DND-41 (cell line): Measurements from ENCODE around the gene ABCA3.

ENCODE experiments used
- ATAC-seq: fragments of 200-7000 bp; cut with Tn5 transposase; 3 replicates; pipeline ENCODE4 v1.9.1; 2021; ENCODE audit warnings: low read depth; ENCODE audit not compliant: insufficient read depth
- DNase-seq: peaks from one replicate; pipeline ENCODE4 v3.0.0-alpha.2; 2020
- H2AFZ ChIP-seq: 2 replicates; pipeline ENCODE4 v1.6.0; 2012; ENCODE audit warnings: low read depth, low read length
- H3K27ac ChIP-seq: 2 replicates; pipeline ENCODE4 v1.5.1; 2012; ENCODE audit warnings: low read length, inconsistent platforms
- H3K27me3 ChIP-seq: fragments of 200-600 bp; sonication (generic); 2 replicates; pipeline ENCODE4 v1.6.0; 2012; ENCODE audit warnings: low read length, mild to moderate bottlenecking, inconsistent platforms; ENCODE audit not compliant: insufficient read depth, poor library complexity
- H3K36me3 ChIP-seq: 2 replicates; pipeline ENCODE4 v1.5.1; 2012; ENCODE audit warnings: low read length, inconsistent platforms; ENCODE audit not compliant: insufficient read depth
- H3K4me1 ChIP-seq: 2 replicates; pipeline ENCODE4 v1.5.1; 2012; ENCODE audit warnings: mild to moderate bottlenecking, low read length; ENCODE audit not compliant: insufficient read depth
- H3K4me2 ChIP-seq: 2 replicates; pipeline ENCODE4 v1.6.0; 2012; ENCODE audit warnings: mild to moderate bottlenecking, moderate library complexity, low read length, inconsistent platforms; ENCODE audit not compliant: insufficient read depth
- H3K4me3 ChIP-seq, 2 experiments: fragments of 200-600 bp in 1 of 2; shearing (Covaris generic) in 1 of 2; 2 replicates each; pipeline ENCODE4 v1.5.1; 2012 to 2016; ENCODE audit warnings: inconsistent platforms in 2 of 2, low read length in 2 of 2, mild to moderate bottlenecking in 2 of 2, low read depth in 1 of 2, moderate library complexity in 1 of 2
- H3K79me2 ChIP-seq: 2 replicates; pipeline ENCODE4 v1.6.0; 2012; ENCODE audit warnings: low read length, inconsistent platforms; ENCODE audit not compliant: insufficient read depth
- H3K9ac ChIP-seq: 2 replicates; pipeline ENCODE4 v1.6.0; 2012; ENCODE audit warnings: low read depth, mild to moderate bottlenecking, inconsistent platforms, low read length, moderate library complexity
- H3K9me3 ChIP-seq: 2 replicates; pipeline ENCODE4 v1.5.1; 2012; ENCODE audit warnings: low read length, moderate library complexity, mild to moderate bottlenecking, inconsistent platforms; ENCODE audit not compliant: insufficient read depth, severe bottlenecking
- H4K20me1 ChIP-seq: 2 replicates; pipeline ENCODE4 v1.6.0; 2012; ENCODE audit warnings: low read length; ENCODE audit not compliant: insufficient read depth
- EZH2 ChIP-seq: IDR thresholded peaks from 3 replicates; pipeline ENCODE4 v1.6.1; 2012; ENCODE audit warnings: borderline replicate concordance, low read depth, mild to moderate bottlenecking, moderate library complexity, low read length, inconsistent platforms; ENCODE audit not compliant: severe bottlenecking
- TF ChIP-seq, protein P1 (sequence below): IDR thresholded peaks from 2 replicates; pipeline ENCODE4 v1.5.1; 2012; ENCODE audit warnings: borderline replicate concordance, low read length, moderate library complexity, mild to moderate bottlenecking; ENCODE audit not compliant: poor library complexity, severe bottlenecking; ENCODE audit errors: extremely low read depth

ABCA3 gene

DNA sequence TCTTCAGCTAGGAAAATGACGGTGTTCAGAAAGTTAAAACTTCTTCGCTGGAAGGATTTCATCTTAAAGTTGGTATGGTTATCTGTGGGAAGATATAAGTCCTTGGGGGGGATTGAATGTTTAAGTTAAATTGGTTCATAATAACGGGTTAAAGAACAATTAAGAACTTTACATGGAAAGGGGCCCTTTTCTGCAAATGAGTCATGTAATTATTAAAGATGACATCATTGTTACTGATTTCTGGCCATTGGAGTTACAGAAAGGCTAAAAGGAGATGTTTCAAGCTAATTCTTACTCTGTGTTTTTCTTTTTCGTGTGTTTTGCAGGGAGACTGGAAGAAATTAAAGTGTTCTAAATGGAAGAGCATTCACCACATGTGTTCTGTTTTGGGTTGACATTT is 20.6 kb upstream of the ABCA3 start:
- H3K79me2 ChIP-seq = no peaks in the 10 kb centered on the region
- H3K4me3 ChIP-seq = no peak overlapping the region
- TF ChIP-seq, protein P1, sequence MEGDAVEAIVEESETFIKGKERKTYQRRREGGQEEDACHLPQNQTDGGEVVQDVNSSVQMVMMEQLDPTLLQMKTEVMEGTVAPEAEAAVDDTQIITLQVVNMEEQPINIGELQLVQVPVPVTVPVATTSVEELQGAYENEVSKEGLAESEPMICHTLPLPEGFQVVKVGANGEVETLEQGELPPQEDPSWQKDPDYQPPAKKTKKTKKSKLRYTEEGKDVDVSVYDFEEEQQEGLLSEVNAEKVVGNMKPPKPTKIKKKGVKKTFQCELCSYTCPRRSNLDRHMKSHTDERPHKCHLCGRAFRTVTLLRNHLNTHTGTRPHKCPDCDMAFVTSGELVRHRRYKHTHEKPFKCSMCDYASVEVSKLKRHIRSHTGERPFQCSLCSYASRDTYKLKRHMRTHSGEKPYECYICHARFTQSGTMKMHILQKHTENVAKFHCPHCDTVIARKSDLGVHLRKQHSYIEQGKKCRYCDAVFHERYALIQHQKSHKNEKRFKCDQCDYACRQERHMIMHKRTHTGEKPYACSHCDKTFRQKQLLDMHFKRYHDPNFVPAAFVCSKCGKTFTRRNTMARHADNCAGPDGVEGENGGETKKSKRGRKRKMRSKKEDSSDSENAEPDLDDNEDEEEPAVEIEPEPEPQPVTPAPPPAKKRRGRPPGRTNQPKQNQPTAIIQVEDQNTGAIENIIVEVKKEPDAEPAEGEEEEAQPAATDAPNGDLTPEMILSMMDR = no peak
- no peak for TF ChIP-seq EZH2
- no peaks in the 10 kb centered on the region for H3K4me1 ChIP-seq
- ATAC-seq (no peak), DNase-seq (no peak)
- H4K20me1 ChIP-seq = no peaks in the 10 kb centered on the region
- no peak overlapping the region for H3K27ac ChIP-seq
- H3K9me3 ChIP-seq = no peaks in the 10 kb centered on the region
- no peak overlapping the region for H2AFZ ChIP-seq
- H3K27me3 ChIP-seq = no peaks in the 10 kb centered on the region
- no peak overlapping the region for H3K9ac ChIP-seq
- H3K4me2 ChIP-seq = no peak overlapping the region
- no peaks in the 10 kb centered on the region for H3K36me3 ChIP-seq

DNA sequence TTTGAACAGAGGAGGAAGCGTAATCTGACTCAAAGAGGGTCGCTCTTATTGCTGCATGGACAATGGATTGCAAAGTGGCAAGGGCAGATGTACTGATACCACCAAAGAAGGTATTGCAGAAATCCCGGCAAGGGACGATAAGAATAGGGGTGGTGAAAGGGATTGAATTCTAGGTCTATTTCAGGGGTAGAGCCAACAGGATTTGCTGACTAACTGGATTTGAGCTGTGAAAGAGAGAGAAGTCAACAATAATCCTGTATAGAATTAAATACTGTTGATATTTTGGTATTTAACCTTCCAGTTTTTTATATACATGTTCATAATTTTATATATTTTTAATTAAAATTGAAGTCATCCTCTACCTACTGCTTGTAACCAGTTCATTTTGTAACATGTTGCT is 19.4 kb upstream of the ABCA3 start:
- TF ChIP-seq EZH2 = no peak
- TF ChIP-seq, protein P1 = no peak
- Histone ChIP-seq H3K4me2 (no peak overlapping the region), H4K20me1 (no peaks in the 10 kb centered on the region), H3K79me2 (no peaks in the 10 kb centered on the region), H3K9me3 (no peaks in the 10 kb centered on the region), H3K4me1 (no peaks in the 10 kb centered on the region), H2AFZ (no peak overlapping the region), H3K36me3 (no peaks in the 10 kb centered on the region), H3K27ac (no peak overlapping the region), H3K9ac (no peak overlapping the region), H3K4me3 (no peak overlapping the region), H3K27me3 (no peaks in the 10 kb centered on the region)
- no peak for DNase-seq
- no peak for ATAC-seq

DNA sequence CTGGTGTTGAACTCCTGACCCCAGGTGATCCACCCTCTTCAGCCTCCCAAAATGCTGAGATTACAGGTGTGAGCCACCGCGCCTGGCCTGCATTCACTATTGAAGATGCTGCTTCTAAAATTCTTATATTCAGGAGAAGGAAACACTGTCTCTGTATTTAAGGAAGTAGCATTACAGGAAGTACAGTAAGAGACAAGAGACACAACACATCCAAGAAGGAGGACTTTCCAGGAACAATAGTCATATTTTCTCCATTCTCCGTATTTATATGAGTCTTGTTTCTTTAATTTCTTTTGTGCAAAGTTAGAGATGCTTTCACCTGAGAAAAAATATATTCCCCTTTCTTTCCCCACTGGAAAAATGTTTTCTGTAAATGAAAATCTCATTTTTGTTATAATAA is 18.3 kb upstream of the ABCA3 start:
- H3K9ac ChIP-seq = no peak overlapping the region
- H3K4me1 ChIP-seq = no peaks in the 10 kb centered on the region
- DNase-seq (no peak), ATAC-seq (no peak)
- no peaks in the 10 kb centered on the region for H3K79me2 ChIP-seq
- no peaks in the 10 kb centered on the region for H3K27me3 ChIP-seq
- H3K36me3 ChIP-seq = no peaks in the 10 kb centered on the region
- no peak overlapping the region for H3K27ac ChIP-seq
- no peak overlapping the region for H2AFZ ChIP-seq
- TF ChIP-seq, protein P1 = no peak
- no peak for TF ChIP-seq EZH2
- no peak overlapping the region for H3K4me2 ChIP-seq
- no peaks in the 10 kb centered on the region for H4K20me1 ChIP-seq
- no peaks in the 10 kb centered on the region for H3K9me3 ChIP-seq
- H3K4me3 ChIP-seq = no peak overlapping the region

DNA sequence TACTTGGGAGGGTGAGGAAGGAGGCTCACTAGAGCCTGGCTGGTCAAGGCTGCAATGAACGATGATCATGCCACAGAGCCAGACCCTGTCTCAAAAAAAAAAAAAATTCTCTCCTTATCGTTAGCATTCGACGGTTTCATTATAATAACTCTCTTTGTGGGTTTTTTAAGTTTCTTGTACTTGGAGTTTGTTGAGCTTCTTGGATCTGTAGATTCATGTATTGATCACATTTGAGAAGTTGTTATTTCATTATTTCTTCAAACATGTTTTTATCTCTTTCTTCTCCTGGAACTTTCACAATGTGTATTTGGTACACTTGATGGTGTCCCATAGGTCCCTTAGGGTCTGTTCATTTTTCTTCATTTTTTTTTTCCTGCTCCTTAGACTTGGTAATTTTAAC is 16.8 kb upstream of the ABCA3 start:
- no peak for ATAC-seq
- TF ChIP-seq, protein P1 = no peak
- TF ChIP-seq EZH2 = no peak
- no peak for DNase-seq
- Histone ChIP-seq H3K79me2 (no peaks in the 10 kb centered on the region), H2AFZ (no peak overlapping the region), H3K4me2 (no peak overlapping the region), H3K9ac (no peak overlapping the region), H3K9me3 (no peaks in the 10 kb centered on the region), H3K27ac (no peak overlapping the region), H4K20me1 (no peaks in the 10 kb centered on the region), H3K27me3 (no peaks in the 10 kb centered on the region), H3K4me1 (no peaks in the 10 kb centered on the region), H3K36me3 (no peaks in the 10 kb centered on the region), H3K4me3 (no peak overlapping the region)
